Bone marrow (tissue), 2 donors: Measurements from ENCODE around the gene SRCIN1.
"Not testable (repeated sequence)": the region's sequence is repeated elsewhere in the genome, so short reads cannot be mapped to it uniquely, and the experiment has no call there.

Experiments
- DNase-seq, 2 donors: peaks; one replicate each; lab custom pipeline; 2025; lab: John Stamatoyannopoulos, UW

The SRCIN1 gene, protein sequence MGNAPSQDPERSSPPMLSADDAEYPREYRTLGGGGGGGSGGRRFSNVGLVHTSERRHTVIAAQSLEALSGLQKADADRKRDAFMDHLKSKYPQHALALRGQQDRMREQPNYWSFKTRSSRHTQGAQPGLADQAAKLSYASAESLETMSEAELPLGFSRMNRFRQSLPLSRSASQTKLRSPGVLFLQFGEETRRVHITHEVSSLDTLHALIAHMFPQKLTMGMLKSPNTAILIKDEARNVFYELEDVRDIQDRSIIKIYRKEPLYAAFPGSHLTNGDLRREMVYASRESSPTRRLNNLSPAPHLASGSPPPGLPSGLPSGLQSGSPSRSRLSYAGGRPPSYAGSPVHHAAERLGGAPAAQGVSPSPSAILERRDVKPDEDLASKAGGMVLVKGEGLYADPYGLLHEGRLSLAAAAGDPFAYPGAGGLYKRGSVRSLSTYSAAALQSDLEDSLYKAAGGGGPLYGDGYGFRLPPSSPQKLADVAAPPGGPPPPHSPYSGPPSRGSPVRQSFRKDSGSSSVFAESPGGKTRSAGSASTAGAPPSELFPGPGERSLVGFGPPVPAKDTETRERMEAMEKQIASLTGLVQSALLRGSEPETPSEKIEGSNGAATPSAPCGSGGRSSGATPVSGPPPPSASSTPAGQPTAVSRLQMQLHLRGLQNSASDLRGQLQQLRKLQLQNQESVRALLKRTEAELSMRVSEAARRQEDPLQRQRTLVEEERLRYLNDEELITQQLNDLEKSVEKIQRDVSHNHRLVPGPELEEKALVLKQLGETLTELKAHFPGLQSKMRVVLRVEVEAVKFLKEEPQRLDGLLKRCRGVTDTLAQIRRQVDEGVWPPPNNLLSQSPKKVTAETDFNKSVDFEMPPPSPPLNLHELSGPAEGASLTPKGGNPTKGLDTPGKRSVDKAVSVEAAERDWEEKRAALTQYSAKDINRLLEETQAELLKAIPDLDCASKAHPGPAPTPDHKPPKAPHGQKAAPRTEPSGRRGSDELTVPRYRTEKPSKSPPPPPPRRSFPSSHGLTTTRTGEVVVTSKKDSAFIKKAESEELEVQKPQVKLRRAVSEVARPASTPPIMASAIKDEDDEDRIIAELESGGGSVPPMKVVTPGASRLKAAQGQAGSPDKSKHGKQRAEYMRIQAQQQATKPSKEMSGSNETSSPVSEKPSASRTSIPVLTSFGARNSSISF

DNA sequence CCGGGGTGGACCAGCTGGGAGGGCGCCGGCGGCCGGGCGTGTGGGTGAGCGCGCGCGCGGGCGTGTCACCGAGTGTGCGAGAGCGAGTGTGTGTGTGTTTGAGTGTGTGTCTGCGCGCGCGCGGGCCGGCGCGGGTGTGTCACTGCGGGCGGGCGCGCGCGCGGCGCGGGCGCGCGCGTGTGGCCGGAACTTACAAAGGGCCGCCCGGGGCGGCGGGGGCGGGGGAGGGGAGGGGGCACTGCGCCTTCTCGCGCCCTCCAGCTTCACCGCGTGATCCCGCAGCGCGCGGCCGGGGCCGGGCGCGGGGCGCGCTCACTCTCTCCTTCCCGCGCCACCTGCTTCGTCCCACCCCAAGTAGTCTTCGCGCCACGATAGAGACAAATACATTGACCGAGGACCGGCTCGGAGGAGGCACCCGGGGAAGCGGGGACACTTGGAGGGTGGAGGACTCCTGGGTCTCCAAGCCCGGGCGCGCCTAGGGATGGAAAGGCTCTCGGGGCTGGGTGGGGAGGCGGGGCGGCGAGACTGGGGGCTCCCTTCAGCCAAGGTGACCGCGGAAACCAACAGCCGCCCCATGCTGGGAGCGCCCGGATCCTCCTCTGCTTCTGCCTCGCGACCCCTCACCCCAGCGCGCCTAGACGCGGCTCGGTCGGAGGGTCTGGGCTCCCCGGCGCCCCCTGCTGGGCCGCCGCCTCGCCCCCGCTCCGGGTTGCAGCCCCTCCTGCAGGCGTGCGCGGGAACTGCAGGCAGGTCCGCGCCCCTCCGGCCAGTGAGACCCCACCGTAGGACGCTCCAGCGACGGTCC is at the start of gene SRCIN1:
Gene SRCIN1 (minus strand): TSS at position 112 of the 805 bp plus-strand sequence. CDS start 247 bp downstream, outside the sequence.
- DNase-seq = no peak

DNA sequence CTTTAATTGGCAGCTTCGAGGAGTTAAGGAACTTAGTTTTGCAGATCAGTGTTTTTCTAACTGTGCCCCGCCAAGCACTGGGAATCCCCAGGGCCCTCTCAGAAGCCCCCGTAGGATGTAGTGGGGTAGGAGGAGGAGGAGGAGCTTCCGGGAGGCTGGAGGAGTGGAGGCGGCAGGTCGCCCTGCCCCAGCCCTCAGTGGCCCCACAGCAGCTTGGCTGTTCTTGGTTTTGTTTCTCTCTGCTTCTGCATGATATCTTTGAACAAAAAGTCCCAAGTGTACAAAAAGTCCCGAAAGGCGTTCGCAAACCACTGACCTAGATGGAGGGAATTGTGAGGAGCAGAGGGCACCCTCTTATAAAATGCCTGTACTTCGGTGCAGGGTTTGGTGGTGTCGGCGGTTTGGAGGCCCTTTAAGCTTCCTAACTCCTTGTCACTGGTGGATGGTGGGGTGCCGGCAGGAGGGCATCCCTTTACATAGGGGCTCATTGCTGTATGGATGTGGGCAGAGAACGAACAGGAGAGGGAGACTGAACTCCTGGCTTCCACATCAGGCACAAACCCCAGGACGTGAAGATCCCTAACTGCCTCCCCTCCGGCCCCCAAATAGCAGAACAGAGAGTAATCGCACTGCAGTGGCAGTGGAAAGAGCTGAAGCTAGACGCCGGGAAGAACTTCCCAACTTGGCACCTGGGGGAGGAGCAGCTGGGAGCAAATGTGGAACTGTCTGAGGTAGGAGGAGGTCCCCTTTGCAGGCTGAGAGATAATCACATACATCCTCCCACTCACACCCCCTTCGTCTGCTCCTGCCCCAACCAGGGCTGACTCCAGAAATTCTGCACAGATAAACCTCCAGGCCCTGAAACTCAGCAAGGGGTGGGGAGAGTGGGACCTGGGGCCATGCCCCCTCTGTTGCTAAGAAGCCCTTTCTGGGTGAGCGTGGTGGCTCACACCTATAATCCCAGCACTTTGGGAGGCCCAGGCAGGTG is 49.0 kb upstream of the SRCIN1 start:
- no peak for DNase-seq

DNA sequence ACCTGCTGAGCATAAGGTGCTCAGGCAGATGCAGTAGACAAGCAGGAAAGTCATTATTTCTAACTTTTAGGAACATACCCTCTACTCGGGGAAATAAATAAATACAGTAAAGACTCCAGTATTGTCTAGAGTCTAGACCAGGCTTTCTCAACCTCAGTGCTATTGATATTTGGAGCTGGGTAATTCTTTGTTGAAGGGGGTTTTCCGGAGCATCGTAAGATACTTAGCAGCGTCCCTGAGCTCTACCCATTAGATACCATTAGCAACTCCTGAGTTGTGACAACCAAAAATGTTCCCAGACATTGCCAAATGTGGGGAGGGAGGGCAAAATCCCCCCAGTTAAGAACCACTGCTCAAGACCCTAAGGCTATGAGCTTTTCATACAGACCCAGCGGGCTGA is 47.9 kb upstream of the SRCIN1 start:
- DNase-seq = no peak

DNA sequence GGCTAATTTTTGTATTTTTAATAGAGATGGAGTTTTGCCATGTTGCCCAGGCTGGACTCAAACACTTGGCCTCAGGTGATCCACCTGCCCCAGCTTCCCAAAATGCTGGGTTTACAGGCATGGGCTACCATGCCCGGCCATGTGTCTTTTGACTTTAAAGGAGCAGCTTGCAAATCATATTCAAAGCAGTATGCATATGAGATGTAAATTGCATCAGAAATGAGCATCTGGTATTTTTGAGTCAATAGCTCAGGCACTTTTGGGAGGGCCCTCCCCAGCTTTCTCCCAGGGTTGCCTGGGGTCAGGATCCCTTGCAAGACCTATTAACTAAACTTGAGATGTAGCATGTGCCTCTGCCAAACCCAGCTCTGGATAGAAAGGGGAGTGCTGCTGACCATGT is 47.5 kb upstream of the SRCIN1 start:
- DNase-seq = no peak

DNA sequence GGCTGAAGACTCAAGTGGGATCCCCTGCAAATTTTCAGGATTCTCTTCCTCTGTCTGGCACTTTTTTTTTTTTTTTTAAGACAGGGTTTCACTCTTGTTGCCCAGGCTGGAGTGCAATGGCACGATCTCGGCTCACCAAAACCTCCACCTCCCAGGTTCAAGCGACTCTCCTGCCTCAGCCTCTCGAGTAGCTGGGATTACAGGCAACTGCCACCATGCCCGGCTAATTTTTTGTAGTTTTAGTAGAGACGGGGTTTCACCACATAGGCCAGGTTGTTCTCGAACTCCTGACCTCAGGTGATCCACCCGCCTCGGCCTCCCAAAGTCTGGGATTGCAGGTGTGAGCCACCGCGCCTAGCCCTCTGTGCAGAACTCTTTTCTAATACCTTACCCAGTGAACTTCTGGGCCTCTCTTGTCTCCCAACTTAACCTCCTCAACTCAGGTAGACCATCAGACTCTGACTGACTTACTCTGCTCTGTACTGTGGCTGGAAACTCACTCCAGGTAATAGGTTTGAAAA is 45.0 kb upstream of the SRCIN1 start:
- not testable (repeated sequence) for DNase-seq

DNA sequence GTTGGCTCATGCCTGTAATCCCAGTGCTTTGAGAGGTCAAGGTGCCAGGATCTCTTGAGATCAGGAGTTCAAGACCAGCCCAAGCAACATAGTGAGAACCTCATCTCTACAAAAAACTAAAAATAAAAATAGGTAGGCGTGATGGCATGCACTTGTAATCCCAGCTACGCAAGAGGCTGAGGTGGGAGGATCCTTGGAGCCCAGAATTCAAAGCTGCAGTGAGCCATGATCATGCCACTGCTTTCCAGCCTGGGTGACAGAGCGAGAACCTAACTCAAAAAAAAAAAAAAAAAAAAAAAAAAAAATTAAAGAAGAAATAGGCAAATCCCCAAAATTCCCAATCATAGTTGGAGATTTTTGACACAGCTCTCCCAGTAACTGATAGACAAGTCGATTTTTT is 32.2 kb upstream of the SRCIN1 start:
- DNase-seq = no peak

DNA sequence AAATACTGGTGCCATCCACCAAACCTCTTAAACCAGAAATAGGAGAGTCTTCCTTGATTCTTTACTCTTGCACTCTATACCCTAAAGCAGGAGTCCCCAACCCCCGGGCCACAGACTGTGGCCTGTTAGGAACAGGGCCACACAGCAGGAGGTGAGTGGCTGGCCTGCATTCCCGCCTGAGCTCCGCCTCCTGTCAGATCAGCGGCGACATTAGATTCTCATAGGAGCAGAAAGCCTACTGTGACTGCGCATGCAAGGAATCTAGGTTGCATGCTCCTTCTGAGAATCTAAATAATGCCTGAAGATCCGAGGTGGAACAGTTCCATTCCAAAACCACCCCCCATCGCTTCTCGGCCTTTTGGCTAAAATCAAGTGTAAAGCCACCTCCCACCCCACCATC is 30.3 kb upstream of the SRCIN1 start:
- DNase-seq = no peak

DNA sequence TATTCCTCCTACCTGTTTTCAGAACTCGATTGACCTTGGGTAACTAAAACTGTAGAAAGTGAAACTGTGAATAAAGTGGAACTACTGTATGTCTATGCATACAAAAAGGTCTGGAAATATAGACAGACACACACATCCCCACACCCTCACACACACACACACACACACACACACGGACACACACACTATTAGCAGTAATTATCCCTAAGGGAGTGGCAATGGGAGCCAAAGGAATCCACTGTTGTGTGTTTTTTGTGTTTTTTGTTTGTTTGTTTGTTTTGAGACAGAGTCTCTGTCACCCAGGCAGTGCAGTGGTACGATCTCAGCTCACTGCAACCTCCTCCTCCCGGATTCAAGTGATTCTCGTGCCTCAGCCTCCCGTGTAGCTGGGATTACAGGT is 26.6 kb upstream of the SRCIN1 start:
- no peak for DNase-seq

DNA sequence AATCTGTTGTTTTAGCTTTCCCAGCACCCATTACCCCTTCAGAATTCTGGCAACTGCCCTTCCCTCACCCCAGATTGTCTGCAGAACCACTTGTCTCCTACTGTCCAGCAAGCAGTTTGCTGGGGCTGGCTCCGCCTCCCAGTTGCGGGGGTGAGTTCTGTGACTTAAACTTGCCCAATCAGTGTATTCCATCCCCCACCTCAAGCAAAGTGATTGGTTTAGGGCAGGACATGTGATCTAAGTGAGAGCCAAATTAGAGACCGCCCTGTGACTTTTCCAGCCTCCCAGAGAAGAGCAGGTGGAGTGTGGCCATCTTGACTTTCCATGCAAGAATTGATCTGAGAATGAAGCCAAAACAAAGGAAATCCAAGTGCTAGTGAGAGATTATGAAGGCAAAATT is 22.7 kb upstream of the SRCIN1 start:
- DNase-seq = no peak

DNA sequence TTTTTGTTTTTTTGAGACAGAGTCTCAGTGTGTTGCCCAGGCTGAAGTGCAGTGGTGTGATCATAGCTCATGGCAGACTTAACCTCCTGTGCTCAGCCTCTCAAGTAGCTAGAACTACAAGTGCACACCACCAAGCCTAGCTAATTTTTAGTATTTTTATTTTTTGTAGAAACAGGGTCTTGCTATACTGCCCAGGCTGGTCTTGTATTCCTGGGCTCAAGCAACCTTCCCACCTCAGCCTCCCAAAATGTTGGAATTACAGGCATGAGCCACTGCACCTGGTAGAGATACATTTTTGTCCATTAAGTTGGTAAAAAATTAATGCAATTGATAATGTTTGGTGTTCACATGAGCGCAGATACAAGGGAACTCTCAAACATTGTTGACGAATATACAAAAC is 22.2 kb upstream of the SRCIN1 start:
- no peak for DNase-seq

DNA sequence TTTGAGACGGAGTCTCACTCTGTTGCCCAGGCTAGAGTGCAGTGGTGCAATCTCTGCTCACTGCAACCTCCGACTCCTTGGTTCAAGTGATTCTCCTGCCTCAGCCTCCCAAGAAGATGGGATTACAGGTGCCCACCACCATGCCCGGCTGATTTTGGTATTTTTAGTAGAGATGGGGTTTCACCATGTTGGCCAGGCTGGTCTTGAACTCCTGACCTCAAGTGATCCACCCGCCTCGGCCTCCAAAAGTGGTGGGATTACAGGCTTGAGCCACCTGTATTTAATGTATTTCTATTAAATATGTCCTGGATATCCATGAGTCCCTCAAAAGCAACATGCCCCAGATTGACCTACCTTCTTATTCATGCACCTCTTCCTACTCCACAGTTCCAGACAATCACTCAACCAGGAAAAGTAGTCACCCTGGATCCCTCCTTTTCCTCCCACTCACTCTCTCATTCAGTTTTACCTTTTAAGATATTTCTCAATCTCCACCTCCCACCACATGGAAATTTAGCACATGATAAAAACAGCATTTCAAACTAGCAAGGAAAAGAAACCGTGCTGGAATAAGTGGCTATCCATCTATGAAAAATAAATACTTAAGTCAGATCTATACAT is 21.0 kb upstream of the SRCIN1 start:
- not testable (repeated sequence) for DNase-seq

DNA sequence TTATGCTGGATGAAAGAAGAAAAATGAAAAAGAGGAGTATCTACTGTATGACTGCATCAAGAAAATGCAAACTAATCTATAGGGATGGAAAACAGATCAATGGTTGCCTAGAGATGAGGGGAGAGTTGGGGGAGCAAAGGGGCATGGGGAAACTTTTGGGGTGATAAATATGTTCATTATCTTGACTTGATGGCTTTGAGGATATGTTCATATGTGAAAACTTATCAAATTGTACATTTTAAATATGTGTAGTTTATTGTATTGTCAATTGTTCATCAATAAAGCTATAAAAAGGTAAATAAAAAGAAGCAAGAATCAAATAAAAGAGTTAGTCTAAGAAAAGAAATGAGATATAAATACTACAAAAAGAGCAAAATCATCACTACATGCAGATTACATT is 19.7 kb upstream of the SRCIN1 start:
- no peak for DNase-seq

DNA sequence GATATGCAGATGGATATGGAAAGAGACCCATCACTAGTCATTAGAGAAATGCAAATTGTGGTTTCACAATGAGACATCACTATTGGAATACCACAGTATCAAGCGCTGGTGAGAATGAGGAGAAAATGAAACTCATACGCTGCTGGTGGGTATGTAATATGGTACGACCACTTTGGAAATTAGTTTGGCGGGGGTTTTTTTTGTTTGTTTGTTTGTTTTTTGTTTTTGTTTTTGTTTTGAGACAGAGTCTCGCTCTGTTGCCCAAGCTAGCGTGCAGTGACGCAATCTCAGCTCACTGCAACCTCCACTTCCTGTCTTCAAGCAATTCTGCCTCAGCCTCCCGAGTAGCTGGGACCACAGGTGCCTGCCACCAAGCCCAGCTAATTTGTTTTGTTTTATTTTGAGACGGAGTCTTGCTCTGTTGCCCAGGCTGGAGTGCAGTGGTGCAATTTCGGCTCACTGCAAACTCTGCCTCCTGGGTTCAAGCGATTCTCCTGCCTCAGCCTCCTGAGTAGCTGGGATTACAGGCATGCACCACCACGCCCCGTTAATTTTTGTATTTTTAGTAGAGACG is 19.1 kb upstream of the SRCIN1 start:
- DNase-seq = not testable (repeated sequence)

DNA sequence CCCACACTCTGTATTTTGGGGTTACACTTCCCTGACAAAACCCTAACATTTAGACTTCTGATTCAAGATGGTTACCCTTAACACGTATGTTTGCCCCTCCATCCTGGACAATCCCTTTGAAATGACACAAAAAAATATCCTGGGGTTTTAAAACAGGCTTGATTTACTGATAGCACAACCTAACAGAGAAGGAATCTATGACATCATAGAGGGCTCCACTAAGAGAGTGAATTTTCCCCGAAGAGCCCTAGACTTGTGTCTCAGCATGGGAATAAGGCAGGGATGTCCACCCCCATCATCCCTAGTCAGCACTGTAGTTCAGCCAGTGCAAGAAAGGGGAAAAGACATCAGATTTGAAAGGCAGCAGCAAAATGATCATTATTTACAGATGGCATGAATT is 15.8 kb upstream of the SRCIN1 start:
- DNase-seq = no peak

DNA sequence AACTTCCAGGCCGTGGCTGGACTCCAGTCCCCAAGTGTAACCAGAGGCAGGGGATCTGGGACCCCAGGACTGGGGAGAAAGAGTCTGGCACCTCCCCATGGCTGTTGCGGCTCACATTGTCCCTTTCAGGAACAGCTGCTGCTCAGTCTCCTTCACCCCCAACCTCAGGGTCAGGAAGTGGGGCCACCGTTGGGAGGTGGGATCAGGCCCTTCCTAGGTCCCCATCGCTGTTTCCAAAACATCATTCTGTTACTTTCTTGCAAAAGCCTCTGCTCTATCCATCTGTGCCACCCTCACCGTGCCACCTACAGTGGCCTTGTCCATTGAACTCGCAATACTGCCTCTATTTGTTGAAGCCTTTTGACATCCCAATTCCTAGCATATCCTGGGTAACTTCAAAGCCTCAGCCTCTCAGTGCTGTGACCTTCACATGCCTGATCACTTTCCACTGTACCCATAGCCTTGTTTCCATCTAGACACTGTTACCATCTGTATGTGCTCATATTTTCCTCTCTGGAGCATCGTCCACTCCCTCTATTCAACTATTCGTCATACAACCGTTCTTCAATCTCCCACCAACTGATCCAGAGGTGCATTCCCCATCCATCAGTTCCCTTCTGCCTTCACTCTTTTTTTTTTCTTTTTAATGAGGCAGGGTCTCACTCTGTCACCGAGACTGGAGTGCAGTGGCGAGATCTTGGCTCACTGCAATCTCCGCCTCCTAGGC is 15.0 kb upstream of the SRCIN1 start:
- no peak for DNase-seq

DNA sequence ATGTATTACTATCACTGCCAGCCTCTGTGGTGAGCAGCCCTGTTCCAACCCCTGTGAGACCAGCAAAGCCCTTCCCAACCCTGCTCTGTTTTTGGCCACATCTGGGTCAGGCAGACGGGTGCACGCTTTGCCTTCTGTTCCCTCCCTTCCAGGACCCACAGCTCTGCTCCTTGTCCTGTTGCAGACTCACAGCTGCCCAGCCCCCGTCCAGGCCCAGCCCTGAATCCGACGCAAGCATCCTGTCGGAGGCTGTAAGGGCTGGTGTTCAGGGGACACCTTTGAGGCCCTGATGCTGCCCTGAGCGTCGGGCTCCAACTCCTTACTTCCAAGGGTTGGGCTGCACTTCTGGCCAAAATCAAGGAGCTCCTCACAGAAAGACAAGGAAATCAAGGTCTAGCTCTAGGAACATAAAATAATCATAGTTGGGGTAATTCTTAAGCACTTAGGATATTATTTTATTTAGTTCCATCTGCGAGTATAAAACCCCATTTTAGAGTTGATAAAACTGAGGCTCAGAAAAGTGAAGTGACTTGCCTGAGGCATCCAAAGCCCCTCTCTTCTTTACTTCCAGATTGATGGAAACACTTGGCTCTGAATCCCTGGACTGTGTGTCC is 14.3 kb upstream of the SRCIN1 start:
- DNase-seq = no peak

DNA sequence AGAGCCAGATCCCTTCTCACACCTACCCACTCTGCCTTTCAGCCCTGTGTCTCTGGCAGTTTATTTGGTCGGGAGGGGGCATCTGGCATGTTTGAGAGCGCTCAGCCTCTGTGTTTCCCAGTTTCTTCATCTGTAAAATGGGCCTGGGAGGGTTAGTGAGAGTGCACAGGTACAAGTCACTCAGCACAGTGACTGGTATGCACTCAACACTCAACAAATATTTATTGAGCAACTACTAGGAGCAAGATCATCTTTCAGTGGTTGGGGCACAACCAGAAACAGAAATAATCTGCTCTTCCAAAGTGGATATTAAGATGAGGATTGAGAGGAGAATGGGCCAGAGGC is 13.7 kb upstream of the SRCIN1 start:
- DNase-seq = no peak
